Activated CD4-positive, alpha-beta T cell treated with anti-CD3 and anti-CD28 coated beads for 24 hours (primary cell): Measurements from ENCODE around the gene LRRC37A3.
"Not testable (repeated sequence)": the region's sequence is repeated elsewhere in the genome, so short reads cannot be mapped to it uniquely, and the experiment has no call there.

Experiments
- DNase-seq, 2 donors: peaks; one replicate each; pipeline ENCODE4 v3.0.0-alpha.2; 2020; ENCODE audit warnings: low read depth in 2 of 2

The LRRC37A3 gene

GRCh38 chr17:64834060-64834459, 85.2 kb downstream of the LRRC37A3 start:
- not testable (repeated sequence) for DNase-seq

GRCh38 chr17:64830631-64831040, 88.6 kb downstream of the LRRC37A3 start:
- not testable (repeated sequence) for DNase-seq

- DNase-seq, result not testable (repeated sequence)
Measured at GRCh38 chr17:64829824-64830630, 89.3 kb downstream of the LRRC37A3 start.

- DNase-seq, result not testable (repeated sequence)
Measured at GRCh38 chr17:64829068-64829467, 90.2 kb downstream of the LRRC37A3 start.

GRCh38 chr17:64818904-64819303, 100.4 kb downstream of the LRRC37A3 start:
- not testable (repeated sequence) for DNase-seq

- not testable (repeated sequence) for DNase-seq
Measured at GRCh38 chr17:64815833-64816198, 103.5 kb downstream of the LRRC37A3 start.

- DNase-seq, result not testable (repeated sequence)
Measured at GRCh38 chr17:64814993-64815832, 104.1 kb downstream of the LRRC37A3 start.

GRCh38 chr17:64808178-64808977, 110.9 kb downstream of the LRRC37A3 start:
- DNase-seq, result peak; percentile 29 to 35
